GM23248 (cell line): ENCODE measurements around the gene C2CD2L.

ENCODE experiments used
- EZH2 ChIP-seq: fragments of 200-600 bp; sonication (generic); IDR thresholded peaks from 2 replicates; pipeline ENCODE4 v1.6.1; 2018; ENCODE audit warnings: antibody characterized with exemption, mild to moderate bottlenecking; ENCODE audit not compliant: insufficient read depth, poor library complexity, severe bottlenecking
- EZH2phosphoT487 ChIP-seq: fragments of 200-600 bp; sonication (generic); IDR thresholded peaks from 2 replicates; pipeline ENCODE4 v1.6.1; 2018; ENCODE audit warnings: antibody characterized with exemption, moderate library complexity, mild to moderate bottlenecking, low read depth; ENCODE audit not compliant: insufficient read depth

DNA sequence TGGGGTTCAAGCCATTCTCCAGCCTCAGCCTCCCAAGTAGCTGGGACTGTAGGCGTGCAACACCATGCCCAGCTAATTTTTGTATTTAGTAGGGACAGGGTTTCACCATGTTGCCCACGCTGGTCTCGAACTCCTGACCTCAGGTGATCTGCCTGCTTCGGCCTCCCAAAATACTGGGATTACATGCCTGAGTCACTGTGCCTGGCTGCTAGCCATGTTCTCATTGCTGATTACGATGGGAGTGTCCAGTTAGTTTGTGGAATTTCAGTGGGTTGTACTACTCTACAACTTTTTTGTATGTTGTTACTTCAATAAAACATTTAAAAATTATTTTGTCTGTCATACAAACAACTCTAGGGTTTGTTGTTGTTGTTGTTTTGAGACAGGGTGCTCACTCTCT is 44.4 kb upstream of the C2CD2L start:
- TF ChIP-seq EZH2phosphoT487 (no peak), EZH2 (no peak)
